Muscle layer of duodenum (tissue), 2 donors: ENCODE data around the gene GDPD5.

Experiments used
- H3K27ac ChIP-seq: one replicate; pipeline ENCODE4 v1.7.0; 2013; ENCODE audit warnings: mild to moderate bottlenecking, low read length
- H3K27me3 ChIP-seq: one replicate; pipeline ENCODE4 v1.7.0; 2013; ENCODE audit warnings: low read depth, mild to moderate bottlenecking, control low read depth, low read length
- H3K36me3 ChIP-seq, 2 donors: one replicate each; pipeline ENCODE4 v1.7.0; 2013; ENCODE audit warnings: low read length in 2 of 2, control low read depth in 1 of 2, mild to moderate bottlenecking in 1 of 2; ENCODE audit not compliant: insufficient read depth in 2 of 2, control insufficient read depth in 1 of 2
- H3K4me1 ChIP-seq, 2 donors: one replicate each; pipeline ENCODE4 v1.7.0; 2013; ENCODE audit warnings: low read length in 2 of 2, mild to moderate bottlenecking in 2 of 2, control low read depth in 1 of 2, moderate library complexity in 1 of 2; ENCODE audit not compliant: insufficient read depth in 2 of 2, control insufficient read depth in 1 of 2
- H3K4me3 ChIP-seq, 2 donors: one replicate each; pipeline ENCODE4 v1.7.0; 2013; ENCODE audit warnings: low read length in 2 of 2, low read depth in 1 of 2, mild to moderate bottlenecking in 1 of 2
- H3K9me3 ChIP-seq, 2 donors: one replicate each; pipeline ENCODE4 v1.7.0; 2013; ENCODE audit warnings: low read length in 2 of 2, control low read depth in 1 of 2, mild to moderate bottlenecking in 1 of 2; ENCODE audit not compliant: control insufficient read depth in 1 of 2
- donor health status: healthy.

GDPD5 gene

DNA sequence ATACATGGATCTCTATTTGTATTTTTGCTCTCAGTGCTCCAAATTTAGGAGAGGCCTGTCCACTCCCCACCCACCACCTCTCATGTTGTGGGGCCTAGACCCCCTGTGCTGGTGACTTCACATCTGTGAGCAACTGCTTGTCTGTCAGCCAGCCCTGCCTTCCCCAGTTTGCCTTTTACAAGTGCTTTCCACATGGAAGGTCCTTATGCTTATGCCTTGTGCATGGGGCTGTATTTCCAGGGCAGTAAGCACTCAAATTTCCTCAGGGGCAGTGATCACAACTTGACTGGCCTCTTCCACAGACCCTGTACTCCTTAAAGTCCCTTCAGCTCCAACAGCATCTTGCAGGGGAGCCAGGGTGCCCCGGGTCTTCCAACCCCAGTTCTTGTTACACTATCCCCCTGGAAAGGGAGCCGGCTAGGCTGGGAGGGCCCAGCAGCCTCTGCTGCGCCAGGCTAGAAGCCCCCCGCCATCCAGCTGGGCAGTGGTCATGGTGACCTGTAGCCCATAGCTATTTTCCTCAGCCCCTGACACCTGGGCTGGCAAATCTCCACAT is 29.9 kb downstream of the GDPD5 start:
- no peaks in the 10 kb centered on the region for H3K9me3 ChIP-seq
- H3K36me3 ChIP-seq, result no peaks in the 10 kb centered on the region
- no peaks in the 10 kb centered on the region for H3K27me3 ChIP-seq
- H3K27ac ChIP-seq, result no peak overlapping the region
- H3K4me1 ChIP-seq, result peaks cover 4 to 8% of the 10 kb centered on the region in 2 donors
- H3K4me3 ChIP-seq, result no peak overlapping the region

DNA sequence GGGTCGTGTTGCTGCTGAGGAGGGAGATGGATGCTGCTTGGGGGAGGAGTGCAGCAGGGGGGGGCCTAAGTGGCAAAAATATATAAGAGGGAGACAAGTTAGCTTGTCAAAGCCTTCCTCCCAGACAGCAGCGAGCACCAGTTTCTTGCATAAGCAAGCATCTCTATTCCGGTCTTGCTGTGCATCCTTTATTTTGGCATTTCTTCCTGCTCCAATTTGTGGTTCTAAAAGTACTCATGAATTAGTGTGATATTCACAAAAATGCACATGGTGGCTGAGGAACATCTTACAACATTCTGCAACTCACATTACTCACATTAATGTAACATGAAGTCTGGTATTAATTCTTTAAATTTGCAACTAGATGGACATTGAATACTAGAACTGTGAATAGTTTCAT is 32.1 kb downstream of the GDPD5 start:
- H3K27ac ChIP-seq, result no peak overlapping the region
- H3K27me3 ChIP-seq, result no peaks in the 10 kb centered on the region
- peaks cover 0 to under 1% of the 10 kb centered on the region in 2 donors for H3K4me1 ChIP-seq
- no peaks in the 10 kb centered on the region for H3K36me3 ChIP-seq
- H3K9me3 ChIP-seq, result no peaks in the 10 kb centered on the region
- H3K4me3 ChIP-seq, result no peak overlapping the region

DNA sequence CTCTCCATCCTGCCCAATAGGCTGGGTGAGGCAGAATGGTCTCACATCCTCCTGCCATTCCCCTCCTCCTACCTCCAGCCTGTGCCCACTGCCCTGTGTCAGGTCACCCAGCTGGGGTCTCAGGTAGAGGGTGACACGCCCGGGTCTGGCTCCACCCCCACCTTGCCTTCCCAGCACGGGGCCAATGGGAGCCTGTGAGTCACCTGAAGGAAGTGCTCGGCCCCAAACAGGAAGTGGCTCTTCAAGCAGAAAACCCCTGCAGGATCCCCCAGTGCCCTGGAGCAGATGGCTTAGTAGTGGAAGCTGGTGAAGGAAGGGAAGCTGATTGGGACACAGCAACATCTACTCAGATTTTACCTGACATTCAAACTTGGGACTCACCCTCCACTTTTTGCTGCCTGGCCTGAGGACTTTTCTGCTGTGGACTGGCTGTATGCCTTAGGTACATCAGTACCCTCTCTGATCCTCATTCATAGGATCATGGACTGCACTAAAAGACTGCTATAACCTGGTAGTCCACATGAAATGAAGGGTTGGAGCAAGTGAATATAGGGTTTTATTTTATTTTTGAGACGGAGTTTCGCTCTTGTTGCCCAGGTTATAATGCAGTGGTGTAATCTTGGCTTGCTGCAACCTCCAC is 33.4 kb downstream of the GDPD5 start:
- Histone ChIP-seq H3K27me3 (no peaks in the 10 kb centered on the region), H3K4me1 (no peaks in the 10 kb centered on the region), H3K4me3 (no peak overlapping the region), H3K36me3 (no peaks in the 10 kb centered on the region), H3K27ac (no peak overlapping the region), H3K9me3 (no peaks in the 10 kb centered on the region)

DNA sequence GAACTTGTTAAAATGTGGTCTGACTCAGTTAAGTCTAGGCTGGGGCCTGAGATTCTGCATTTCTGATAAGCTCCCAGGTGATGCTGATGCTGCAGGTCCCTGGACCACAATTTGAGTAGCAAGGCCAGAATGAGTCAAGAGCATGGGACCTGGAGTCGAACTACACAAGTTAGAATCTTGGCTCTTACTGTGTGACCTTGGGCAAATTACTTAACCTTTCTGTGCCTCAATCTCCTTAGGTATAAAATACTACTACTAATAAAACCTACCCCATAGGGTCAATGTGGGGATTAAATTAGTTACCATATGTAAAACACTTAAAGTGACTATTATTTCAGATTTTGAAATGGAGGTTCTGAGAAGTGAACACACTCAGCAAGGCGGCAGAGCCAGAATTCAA is 34.3 kb downstream of the GDPD5 start:
- Histone ChIP-seq H3K4me3 (no peak overlapping the region), H3K27ac (no peak overlapping the region), H3K9me3 (no peaks in the 10 kb centered on the region), H3K27me3 (no peaks in the 10 kb centered on the region), H3K4me1 (no peaks in the 10 kb centered on the region), H3K36me3 (no peaks in the 10 kb centered on the region)

DNA sequence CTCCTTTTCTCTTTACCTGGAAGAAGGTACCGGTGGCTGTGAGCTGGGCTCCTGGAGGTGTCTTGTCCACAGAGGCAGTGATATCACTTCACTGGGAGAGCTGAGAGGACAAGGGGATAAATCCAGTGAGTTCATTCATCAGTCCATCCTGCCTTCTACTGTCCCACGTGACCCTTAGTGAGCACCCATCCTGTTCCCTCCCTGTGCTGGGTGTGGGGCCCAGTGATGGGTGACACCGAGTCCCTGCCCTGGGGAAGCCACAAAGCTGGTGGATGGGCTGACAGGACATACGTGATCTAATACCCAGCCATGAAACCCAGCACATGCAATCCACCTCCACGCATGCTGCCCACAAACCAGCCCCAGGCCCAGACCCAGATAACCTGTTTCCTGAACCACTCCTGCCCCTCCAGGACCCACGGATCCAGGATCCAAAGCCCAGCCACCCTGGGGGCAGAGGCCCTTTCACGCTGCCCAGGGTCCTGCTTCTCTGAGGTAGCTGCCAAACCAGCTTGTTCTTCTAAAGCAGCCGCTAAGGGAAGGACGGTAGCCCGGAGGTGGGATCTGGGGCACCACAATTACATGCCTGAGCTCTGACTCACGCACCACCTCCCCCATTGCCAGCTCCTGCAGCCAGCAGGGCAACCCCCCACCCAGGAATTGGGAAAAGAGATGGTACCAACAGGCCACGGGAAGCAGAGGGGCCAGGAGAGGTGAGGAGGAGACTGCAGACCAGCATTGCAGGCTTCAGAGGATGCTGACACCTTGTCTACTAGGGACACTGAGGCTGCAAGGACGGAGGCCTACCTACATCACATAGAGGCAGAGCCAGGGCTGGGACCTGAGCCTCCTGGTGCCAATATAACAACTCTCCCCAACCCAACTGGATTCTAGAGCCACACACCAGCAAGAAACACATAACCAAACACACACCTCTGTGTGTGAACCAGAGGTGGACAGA is 35.2 kb downstream of the GDPD5 start:
- H3K27ac ChIP-seq, result no peak overlapping the region
- no peaks in the 10 kb centered on the region for H3K4me1 ChIP-seq
- H3K9me3 ChIP-seq, result no peaks in the 10 kb centered on the region
- no peak overlapping the region for H3K4me3 ChIP-seq
- no peaks in the 10 kb centered on the region for H3K36me3 ChIP-seq
- no peaks in the 10 kb centered on the region for H3K27me3 ChIP-seq

DNA sequence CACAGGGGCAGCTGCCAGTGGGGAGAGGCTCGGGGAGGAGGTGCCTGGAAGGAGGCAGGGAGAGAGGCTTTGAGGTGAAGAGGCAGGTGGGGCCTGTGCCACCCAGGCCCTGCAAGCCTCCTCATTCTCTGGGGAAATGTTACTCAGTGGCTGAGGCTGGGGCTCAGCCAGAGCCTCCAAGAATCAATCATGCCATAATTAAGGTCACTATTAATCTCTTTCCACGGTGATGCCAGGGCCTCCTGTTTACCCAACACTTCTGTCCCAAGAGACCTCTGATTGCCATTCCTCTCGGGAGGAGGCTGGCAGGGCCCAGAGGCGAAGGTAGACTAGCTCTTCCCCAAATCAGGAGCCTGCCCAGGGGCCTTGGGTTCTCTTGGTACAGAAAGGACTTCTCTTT is 38.4 kb downstream of the GDPD5 start:
- no peak overlapping the region for H3K4me3 ChIP-seq
- H3K27ac ChIP-seq, result no peak overlapping the region
- no peaks in the 10 kb centered on the region for H3K4me1 ChIP-seq
- no peaks in the 10 kb centered on the region for H3K9me3 ChIP-seq
- H3K27me3 ChIP-seq, result no peaks in the 10 kb centered on the region
- no peaks in the 10 kb centered on the region for H3K36me3 ChIP-seq

DNA sequence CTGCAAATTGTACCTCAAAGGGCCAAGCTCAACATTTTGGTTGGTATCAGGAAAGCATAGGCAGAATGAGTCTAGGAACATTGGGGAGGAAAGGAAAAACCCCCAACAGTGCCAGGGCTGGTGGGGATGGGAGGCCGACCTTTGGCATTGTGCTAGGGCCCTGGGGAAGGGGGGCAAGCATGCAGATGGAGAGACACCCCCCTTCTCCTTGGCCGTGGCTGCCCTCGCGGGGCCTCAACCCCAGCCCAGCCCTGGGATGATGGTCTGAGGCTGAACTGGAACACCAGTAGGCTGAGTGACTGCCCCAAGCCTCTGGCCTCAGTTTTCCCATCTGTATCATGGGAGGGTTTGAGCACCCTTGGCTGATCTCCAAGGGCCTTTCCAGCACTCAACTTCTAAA is 40.0 kb downstream of the GDPD5 start:
- H3K4me1 ChIP-seq, result no peaks in the 10 kb centered on the region

DNA sequence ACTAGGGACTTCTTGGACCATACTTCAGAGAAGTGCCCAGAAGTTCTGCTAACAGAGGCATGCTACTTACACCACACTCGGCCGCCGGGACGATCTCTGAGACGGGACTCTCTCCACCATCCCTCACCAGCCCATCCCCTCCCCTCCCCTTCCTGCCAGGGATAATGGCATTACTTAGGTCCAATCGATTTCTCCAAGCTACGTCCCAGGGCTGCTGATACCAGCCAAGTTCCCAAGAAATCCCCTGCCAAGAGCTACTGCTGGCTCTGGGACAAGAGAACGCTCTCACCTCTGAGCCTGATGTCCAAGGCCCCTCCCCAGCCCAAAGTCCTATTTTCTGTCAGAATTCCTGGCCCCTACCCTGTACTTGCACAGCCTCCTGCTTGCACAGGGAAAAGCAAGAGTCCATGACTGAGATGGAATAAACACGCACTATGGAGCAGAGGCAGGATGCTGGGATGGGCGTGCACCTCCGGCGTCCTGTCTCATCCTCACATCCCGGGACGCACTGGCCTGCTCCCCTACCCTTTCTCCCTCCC is 42.7 kb downstream of the GDPD5 start:
- H3K27me3 ChIP-seq, result no peaks in the 10 kb centered on the region
- no peaks in the 10 kb centered on the region for H3K4me1 ChIP-seq
- no peaks in the 10 kb centered on the region for H3K9me3 ChIP-seq
- H3K27ac ChIP-seq, result no peak overlapping the region
- H3K36me3 ChIP-seq, result no peaks in the 10 kb centered on the region
- H3K4me3 ChIP-seq, result no peak overlapping the region

More for the DNA sequence above, 40.0 kb downstream of the GDPD5 start:
- H3K4me3 ChIP-seq, result no peak overlapping the region
- H3K36me3 ChIP-seq, result no peaks in the 10 kb centered on the region
- no peak overlapping the region for H3K27ac ChIP-seq
- no peaks in the 10 kb centered on the region for H3K27me3 ChIP-seq
- H3K9me3 ChIP-seq, result no peaks in the 10 kb centered on the region

DNA sequence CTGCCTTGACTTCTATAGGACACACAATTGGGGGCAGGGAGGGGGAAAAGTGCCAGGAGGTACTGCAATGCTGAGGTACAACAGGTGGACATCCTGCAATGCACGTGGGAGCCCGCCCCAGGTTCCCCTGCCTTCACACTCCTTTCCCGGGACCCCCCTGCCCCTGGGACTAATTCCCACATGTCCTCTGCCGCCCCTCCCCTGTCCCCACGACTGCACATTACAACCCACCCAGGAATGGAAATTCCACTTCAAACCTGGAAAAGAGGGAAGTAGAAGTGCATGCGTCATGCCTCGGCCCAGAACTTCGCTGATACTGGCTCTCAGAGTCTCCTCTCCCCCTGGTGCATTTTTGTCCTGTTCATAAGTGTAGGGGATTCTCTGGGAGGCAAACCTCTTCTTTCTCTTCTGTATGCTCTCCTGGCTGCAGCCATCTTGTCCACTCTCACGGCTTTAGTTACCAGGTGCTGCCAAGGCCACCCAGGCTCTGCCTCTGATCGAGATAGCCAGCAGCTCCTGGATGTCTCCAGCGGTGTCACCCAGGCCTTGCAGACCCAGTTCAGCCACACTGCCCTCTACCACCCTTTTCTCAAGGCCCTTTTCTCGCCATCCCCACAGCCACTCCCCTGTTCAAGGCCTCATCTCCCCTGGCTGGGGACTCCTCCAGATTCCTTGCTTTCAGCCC is 43.7 kb downstream of the GDPD5 start:
- Histone ChIP-seq H3K9me3 (no peaks in the 10 kb centered on the region), H3K36me3 (no peaks in the 10 kb centered on the region), H3K27me3 (no peaks in the 10 kb centered on the region), H3K27ac (no peak overlapping the region), H3K4me3 (no peak overlapping the region), H3K4me1 (no peaks in the 10 kb centered on the region)

DNA sequence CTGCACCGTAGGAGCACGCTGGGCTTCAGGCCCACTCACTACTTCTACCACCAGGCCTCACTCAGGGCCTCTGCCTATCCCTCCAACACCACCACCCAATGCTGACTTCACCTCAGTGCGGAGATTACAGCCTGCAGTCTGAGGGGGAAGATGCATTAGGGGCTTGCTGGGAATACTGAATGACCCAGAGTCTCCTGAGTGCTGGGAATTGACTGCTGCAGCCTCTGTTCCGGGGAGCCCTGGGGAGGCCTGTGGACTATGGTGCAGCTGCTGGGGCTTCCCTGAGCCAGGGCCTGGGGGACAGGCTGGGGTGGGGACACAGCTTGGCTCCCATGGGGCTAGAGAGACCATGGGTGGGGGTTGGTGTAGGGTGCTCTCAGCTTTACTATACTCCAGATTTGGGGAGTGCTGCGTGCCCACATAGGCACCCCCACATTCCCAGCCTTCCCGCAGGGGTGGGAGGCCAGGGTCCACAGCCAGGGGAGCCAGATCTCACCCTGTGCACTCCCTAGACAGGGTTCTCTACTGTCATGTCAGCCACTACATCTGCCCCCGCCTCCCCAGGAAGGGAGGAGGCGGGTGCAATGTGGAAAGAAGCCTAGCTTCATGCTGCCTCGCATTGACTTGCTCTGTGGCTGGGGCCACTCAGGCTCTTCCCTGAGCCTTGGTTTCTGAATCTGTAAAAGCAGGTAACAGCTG is 44.4 kb downstream of the GDPD5 start:
- H3K4me3 ChIP-seq, result no peak overlapping the region
- H3K36me3 ChIP-seq, result no peaks in the 10 kb centered on the region
- peaks cover 0 to under 1% of the 10 kb centered on the region in 2 donors for H3K4me1 ChIP-seq
- no peaks in the 10 kb centered on the region for H3K27me3 ChIP-seq
- no peaks in the 10 kb centered on the region for H3K9me3 ChIP-seq
- H3K27ac ChIP-seq, result no peak overlapping the region
